Measurements from ENCODE around the gene EML1. TPM values are rescaled to one million over a fixed set of nuclear protein-coding genes. Genes with fewer than 3 reads are reported as not detected.

The EML1 gene
- total and polyA plus RNA-seq, 2 experiments from 2014 or later = 22.9 to 31.9 TPM

DNA sequence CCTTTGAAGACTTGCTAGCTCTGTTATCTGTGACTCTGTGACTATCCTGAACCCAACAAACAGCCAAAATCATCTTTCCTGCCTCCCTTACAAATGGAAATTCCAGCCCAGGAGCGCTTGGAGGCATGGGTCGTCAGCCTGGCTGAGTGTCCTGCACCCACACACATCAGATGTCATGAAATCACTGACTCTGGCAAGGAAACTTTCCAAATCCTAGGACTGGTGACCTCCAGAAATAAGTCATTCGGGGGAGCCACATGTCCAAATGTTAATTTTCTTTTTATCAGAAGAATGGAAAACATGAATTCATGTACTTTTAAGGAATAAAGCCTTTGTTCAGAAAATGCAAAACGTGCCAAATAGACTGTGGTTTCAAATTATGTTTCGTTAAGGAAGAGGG is 175.7 kb downstream of the EML1 start:
- no peak for TF ChIP-seq EZH2 (IDR thresholded peaks at IDR 0.05; ENCODE audit: borderline replicate concordance)
- no peak for TF ChIP-seq EZH2phosphoT487 (IDR thresholded peaks at IDR 0.05; ENCODE audit: low read depth, severe bottlenecking, unreplicated experiment)
- TF ChIP-seq, protein P1, sequence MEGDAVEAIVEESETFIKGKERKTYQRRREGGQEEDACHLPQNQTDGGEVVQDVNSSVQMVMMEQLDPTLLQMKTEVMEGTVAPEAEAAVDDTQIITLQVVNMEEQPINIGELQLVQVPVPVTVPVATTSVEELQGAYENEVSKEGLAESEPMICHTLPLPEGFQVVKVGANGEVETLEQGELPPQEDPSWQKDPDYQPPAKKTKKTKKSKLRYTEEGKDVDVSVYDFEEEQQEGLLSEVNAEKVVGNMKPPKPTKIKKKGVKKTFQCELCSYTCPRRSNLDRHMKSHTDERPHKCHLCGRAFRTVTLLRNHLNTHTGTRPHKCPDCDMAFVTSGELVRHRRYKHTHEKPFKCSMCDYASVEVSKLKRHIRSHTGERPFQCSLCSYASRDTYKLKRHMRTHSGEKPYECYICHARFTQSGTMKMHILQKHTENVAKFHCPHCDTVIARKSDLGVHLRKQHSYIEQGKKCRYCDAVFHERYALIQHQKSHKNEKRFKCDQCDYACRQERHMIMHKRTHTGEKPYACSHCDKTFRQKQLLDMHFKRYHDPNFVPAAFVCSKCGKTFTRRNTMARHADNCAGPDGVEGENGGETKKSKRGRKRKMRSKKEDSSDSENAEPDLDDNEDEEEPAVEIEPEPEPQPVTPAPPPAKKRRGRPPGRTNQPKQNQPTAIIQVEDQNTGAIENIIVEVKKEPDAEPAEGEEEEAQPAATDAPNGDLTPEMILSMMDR (IDR thresholded peaks at IDR 0.05; ENCODE audit: poor library complexity) = no peak
- H3K27ac ChIP-seq = no peak overlapping the region
- WGBS (ENCODE audit: low lambda C conversion rate, missing lambda C conversion rate) = 80% methylated on average over 5 of the region's 5 CpGs
- no peaks in the 10 kb centered on the region for H3K36me3 ChIP-seq (replicated peaks; ENCODE audit: insufficient read depth, low read depth)
- no peaks in the 10 kb centered on the region for H4K20me1 ChIP-seq (ENCODE audit: insufficient read depth, poor library complexity, severe bottlenecking)
- no peak for DNase-seq (ENCODE audit: low spot score)
- H3K79me2 ChIP-seq = peaks cover 21% of the 10 kb centered on the region
- no peak overlapping the region for H3K4me3 ChIP-seq
- H2AFZ ChIP-seq = no peak overlapping the region
- no peaks in the 10 kb centered on the region for H3K9me2 ChIP-seq (replicated peaks; ENCODE audit: insufficient read depth)
- peaks cover 10% of the 10 kb centered on the region for H3K4me1 ChIP-seq (ENCODE audit: insufficient read depth)
- no peak overlapping the region for H3K4me2 ChIP-seq
- no peaks in the 10 kb centered on the region for H3K27me3 ChIP-seq
- no peaks in the 10 kb centered on the region for H3K9me3 ChIP-seq (ENCODE audit: low read depth)

DNA sequence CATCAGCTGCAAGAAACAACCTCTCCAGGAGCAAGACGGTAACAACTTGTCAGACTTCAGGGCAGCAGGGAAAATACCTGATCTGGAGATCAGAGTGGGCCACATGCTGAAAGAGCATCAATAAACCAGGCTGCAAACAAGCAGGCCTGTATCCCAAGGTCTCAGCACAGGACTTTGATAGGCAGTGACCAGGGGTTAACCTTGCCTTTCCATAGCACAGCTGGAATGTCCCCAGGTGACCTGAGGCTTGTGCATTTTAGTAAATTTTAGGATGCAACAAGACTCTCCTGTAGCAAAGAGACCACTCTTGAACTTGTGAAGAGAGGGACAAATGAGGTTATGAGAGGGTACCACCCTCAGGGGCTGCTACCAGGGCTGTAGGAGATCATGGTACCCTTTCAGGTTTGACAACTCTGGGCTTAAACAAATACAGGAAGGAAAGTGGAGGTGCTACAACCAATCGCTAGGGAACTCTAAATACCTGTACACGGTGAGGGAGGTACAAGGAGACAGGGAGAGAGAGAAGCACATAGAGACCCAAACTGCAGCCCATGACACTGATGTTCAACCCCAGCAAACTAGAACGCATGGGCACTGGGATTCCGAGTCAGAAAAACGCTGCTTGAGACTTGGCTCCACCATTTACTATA is 176.6 kb downstream of the EML1 start:
- H4K20me1 ChIP-seq (ENCODE audit: insufficient read depth, poor library complexity, severe bottlenecking) = no peaks in the 10 kb centered on the region

DNA sequence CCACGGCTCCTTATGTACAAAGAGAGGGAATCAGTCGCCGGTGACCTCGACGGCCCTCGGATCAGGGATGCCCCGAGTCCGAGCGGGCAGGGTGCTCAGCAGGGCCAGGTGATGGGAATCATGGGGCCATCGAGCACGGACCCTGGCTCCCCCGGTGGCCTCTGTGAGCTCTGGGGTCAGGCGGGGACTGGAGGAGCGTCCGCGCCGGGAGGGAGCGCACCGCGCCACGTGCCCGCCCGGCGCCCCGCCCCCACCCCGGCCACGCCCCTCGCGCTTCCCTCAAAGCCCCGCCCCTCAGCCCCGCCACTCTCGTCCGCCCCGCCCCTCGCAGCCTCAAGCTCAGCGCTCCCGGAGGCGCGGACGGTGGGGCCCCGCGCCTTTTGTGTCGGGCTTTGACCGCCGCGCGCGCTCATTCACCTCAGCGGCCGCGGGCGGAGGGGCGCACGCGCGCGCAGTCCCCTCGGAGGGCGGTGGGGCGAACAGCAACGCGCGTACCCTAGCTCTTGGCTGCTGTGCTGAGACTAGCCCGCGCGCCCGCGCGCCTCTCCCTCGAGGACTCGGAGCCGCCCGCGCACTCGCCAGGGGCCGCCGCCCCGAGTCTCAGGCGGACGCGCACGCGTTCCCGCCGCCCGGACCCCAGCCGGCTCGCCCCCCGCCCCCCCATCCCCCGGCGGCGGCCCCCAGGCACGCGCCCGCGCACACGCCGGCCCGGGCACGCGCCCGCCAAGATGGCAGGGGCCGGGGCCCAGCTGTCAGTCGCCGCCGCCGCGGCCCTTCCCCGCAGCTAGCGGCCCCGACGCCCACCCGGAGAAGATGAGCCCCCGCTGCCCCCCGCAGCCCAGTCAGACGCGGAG is 178.1 kb downstream of the EML1 start:
- H3K36me3 ChIP-seq (replicated peaks; ENCODE audit: insufficient read depth, low read depth) = no peaks in the 10 kb centered on the region

More for the DNA sequence above, 176.6 kb downstream of the EML1 start:
- WGBS (ENCODE audit: low lambda C conversion rate, missing lambda C conversion rate) = 72% methylated on average over 6 of the region's 6 CpGs
- Histone ChIP-seq H3K27ac (no peak overlapping the region), H3K4me3 (no peak overlapping the region), H3K27me3 (no peaks in the 10 kb centered on the region), H3K4me2 (no peak overlapping the region), H2AFZ (no peak overlapping the region), H3K79me2 (peaks cover 29% of the 10 kb centered on the region), H3K9me2 (replicated peaks; ENCODE audit: insufficient read depth) (no peaks in the 10 kb centered on the region), H3K36me3 (replicated peaks; ENCODE audit: insufficient read depth, low read depth) (no peaks in the 10 kb centered on the region), H3K9me3 (ENCODE audit: low read depth) (no peaks in the 10 kb centered on the region), H3K4me1 (ENCODE audit: insufficient read depth) (peaks cover 10% of the 10 kb centered on the region)
- DNase-seq (ENCODE audit: low spot score) = no peak
- TF ChIP-seq, protein P1 (IDR thresholded peaks at IDR 0.05; ENCODE audit: poor library complexity) = no peak
- TF ChIP-seq EZH2 (IDR thresholded peaks at IDR 0.05; ENCODE audit: borderline replicate concordance) (no peak), EZH2phosphoT487 (IDR thresholded peaks at IDR 0.05; ENCODE audit: low read depth, severe bottlenecking, unreplicated experiment) (no peak)

More for the DNA sequence above, 178.1 kb downstream of the EML1 start:
- H3K4me2 ChIP-seq = peak overlapping the region; percentile 79
- H3K9me2 ChIP-seq (replicated peaks; ENCODE audit: insufficient read depth) = no peaks in the 10 kb centered on the region
- TF ChIP-seq EZH2phosphoT487 (IDR thresholded peaks at IDR 0.05; ENCODE audit: low read depth, severe bottlenecking, unreplicated experiment) (no peak), EZH2 (IDR thresholded peaks at IDR 0.05; ENCODE audit: borderline replicate concordance) (no peak)
- peak; percentile 96 for DNase-seq (ENCODE audit: low spot score)
- peaks cover 5% of the 10 kb centered on the region for H3K4me1 ChIP-seq (ENCODE audit: insufficient read depth)
- H2AFZ ChIP-seq = peak overlapping the region; percentile 75
- H3K27me3 ChIP-seq = no peaks in the 10 kb centered on the region
- peak overlapping the region; percentile 76 for H3K27ac ChIP-seq
- peak overlapping the region; percentile 68 for H3K4me3 ChIP-seq
- peaks cover 44% of the 10 kb centered on the region for H3K79me2 ChIP-seq
- H3K9me3 ChIP-seq (ENCODE audit: low read depth) = peaks cover 5% of the 10 kb centered on the region
- no peaks in the 10 kb centered on the region for H4K20me1 ChIP-seq (ENCODE audit: insufficient read depth, poor library complexity, severe bottlenecking)
- 11% methylated on average over 29 of the region's 117 CpGs for WGBS (ENCODE audit: low lambda C conversion rate, missing lambda C conversion rate)

All from hepatocyte (in vitro differentiated cells).